Fibroblast of lung (primary cell): ENCODE measurements around the gene STXBP5.
A peak's percentile ranks its signal among the peaks of the same experiment; 100 is the strongest.

Experiments used
- CTCF ChIP-seq, 2 donors: IDR thresholded peaks in 1 of 2; conservative IDR thresholded peaks in 1 of 2; 1 replicate in 1 of 2; 2 replicates in 1 of 2; pipeline ENCODE4 v1.5.1; 2011 to 2012; ENCODE audit warnings: low read length in 2 of 2, control low read depth in 1 of 2, inconsistent platforms in 1 of 2, low read depth in 1 of 2, mild to moderate bottlenecking in 1 of 2
- EZH2 ChIP-seq: IDR thresholded peaks from 2 replicates; pipeline ENCODE4 v1.5.1; 2012; ENCODE audit warnings: low read length, control low read depth, mild to moderate bottlenecking; ENCODE audit errors: missing control alignments

GRCh38 chr6:147222160-147222838 lies 18.1 kb downstream of the STXBP5 start:
- TF ChIP-seq CTCF (conservative IDR thresholded peaks at IDR 0.05 in 1 of 2, IDR thresholded peaks at IDR 0.05 in 1 of 2; ENCODE audit: low read depth in 1 of 2, low read length in 2 of 2), result peak; percentile 45 to 50
- TF ChIP-seq EZH2, result no peak
